ENCODE data around the gene HNRNPDL. TPM values are rescaled to one million over a fixed set of nuclear protein-coding genes. Genes with fewer than 3 reads are reported as not detected.

The HNRNPDL gene
- total RNA-seq, 1 donor from 2014 or later = 185 TPM

GRCh38 chr4:82430964-82431745 lies 893 bp upstream of the HNRNPDL start:
- no peaks in the 10 kb centered on the region for H3K27me3 ChIP-seq (ENCODE audit: control insufficient read depth, insufficient read depth, low read length)
- H3K4me3 ChIP-seq (ENCODE audit: low read depth, low read length) = peak overlapping the region; percentile 100
- DNase-seq (ENCODE audit: low read depth) = no peak
- TF ChIP-seq, protein P1, sequence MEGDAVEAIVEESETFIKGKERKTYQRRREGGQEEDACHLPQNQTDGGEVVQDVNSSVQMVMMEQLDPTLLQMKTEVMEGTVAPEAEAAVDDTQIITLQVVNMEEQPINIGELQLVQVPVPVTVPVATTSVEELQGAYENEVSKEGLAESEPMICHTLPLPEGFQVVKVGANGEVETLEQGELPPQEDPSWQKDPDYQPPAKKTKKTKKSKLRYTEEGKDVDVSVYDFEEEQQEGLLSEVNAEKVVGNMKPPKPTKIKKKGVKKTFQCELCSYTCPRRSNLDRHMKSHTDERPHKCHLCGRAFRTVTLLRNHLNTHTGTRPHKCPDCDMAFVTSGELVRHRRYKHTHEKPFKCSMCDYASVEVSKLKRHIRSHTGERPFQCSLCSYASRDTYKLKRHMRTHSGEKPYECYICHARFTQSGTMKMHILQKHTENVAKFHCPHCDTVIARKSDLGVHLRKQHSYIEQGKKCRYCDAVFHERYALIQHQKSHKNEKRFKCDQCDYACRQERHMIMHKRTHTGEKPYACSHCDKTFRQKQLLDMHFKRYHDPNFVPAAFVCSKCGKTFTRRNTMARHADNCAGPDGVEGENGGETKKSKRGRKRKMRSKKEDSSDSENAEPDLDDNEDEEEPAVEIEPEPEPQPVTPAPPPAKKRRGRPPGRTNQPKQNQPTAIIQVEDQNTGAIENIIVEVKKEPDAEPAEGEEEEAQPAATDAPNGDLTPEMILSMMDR (IDR thresholded peaks at IDR 0.05; ENCODE audit: insufficient read depth, low read length, poor library complexity, severe bottlenecking) = no peak
- H3K36me3 ChIP-seq (ENCODE audit: control insufficient read depth, insufficient read depth, low read length) = peaks cover 4% of the 10 kb centered on the region

- H3K4me3 ChIP-seq (ENCODE audit: low read depth, low read length) = peak overlapping the region; percentile 100
- H3K36me3 ChIP-seq (ENCODE audit: control insufficient read depth, insufficient read depth, low read length) = peaks cover 3% of the 10 kb centered on the region
- TF ChIP-seq, protein P1 (IDR thresholded peaks at IDR 0.05; ENCODE audit: insufficient read depth, low read length, poor library complexity, severe bottlenecking) = no peak
- DNase-seq (ENCODE audit: low read depth) = no peak
- no peaks in the 10 kb centered on the region for H3K27me3 ChIP-seq (ENCODE audit: control insufficient read depth, insufficient read depth, low read length)
These were observed 502 bp downstream of the HNRNPDL start for GRCh38 chr4:82429728-82430192.

DNA sequence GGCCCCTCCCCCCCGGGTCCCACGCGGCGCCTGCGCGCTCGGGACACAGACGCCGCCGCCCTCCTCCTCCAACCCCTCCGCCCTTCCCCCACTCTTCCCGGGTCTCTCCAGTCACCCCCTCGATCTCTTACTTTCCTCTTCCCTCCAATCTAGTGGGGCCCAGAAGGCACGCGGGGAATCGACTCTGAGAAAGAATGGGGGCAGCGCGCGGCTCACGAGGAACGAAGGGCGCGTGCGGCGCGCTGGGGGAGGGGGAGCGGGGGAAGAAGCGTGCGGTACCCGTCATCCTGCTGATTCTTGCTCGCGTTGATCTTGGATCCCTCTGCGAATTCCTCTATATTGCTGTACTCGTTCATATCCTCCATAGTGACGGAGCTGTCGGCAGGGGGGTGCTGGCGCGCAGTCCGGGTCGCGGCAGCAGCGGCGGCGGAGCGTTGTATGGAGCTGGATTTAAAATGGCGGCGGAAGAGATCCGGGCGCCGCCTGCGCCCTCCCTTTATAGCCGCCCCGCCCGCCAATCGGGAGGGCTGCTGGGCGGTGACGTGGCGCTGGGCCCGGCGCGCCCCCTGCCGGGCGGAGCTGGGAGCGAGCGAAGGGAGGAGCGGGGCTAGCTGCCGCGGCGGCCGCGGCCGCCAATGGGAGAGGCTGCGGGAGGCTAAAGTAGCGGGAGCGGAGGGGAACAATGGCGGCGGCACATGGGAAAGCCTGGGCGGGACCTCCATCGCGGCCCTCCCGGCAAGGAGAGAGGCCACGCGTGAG lies 1.1 kb downstream of the HNRNPDL start:
- Histone ChIP-seq H3K4me3 (ENCODE audit: low read depth, low read length) (peak overlapping the region; percentile 100), H3K36me3 (ENCODE audit: control insufficient read depth, insufficient read depth, low read length) (peaks cover 3% of the 10 kb centered on the region), H3K27me3 (ENCODE audit: control insufficient read depth, insufficient read depth, low read length) (no peaks in the 10 kb centered on the region)
- peak; percentile 49 for DNase-seq (ENCODE audit: low read depth)
- TF ChIP-seq, protein P1 (IDR thresholded peaks at IDR 0.05; ENCODE audit: insufficient read depth, low read length, poor library complexity, severe bottlenecking) = peak; percentile 34

GRCh38 chr4:82428526-82428968 lies 1.7 kb downstream of the HNRNPDL start:
- no peak for DNase-seq (ENCODE audit: low read depth)
- peaks cover 3% of the 10 kb centered on the region for H3K36me3 ChIP-seq (ENCODE audit: control insufficient read depth, insufficient read depth, low read length)
- TF ChIP-seq, protein P1 (IDR thresholded peaks at IDR 0.05; ENCODE audit: insufficient read depth, low read length, poor library complexity, severe bottlenecking) = no peak
- H3K4me3 ChIP-seq (ENCODE audit: low read depth, low read length) = peak overlapping the region; percentile 100
- H3K27me3 ChIP-seq (ENCODE audit: control insufficient read depth, insufficient read depth, low read length) = no peaks in the 10 kb centered on the region

- no peak for DNase-seq (ENCODE audit: low read depth)
- TF ChIP-seq, protein P1 (IDR thresholded peaks at IDR 0.05; ENCODE audit: insufficient read depth, low read length, poor library complexity, severe bottlenecking) = no peak
- no peaks in the 10 kb centered on the region for H3K27me3 ChIP-seq (ENCODE audit: control insufficient read depth, insufficient read depth, low read length)
- peaks cover 3% of the 10 kb centered on the region for H3K36me3 ChIP-seq (ENCODE audit: control insufficient read depth, insufficient read depth, low read length)
- H3K4me3 ChIP-seq (ENCODE audit: low read depth, low read length) = no peak overlapping the region
These were observed 4.8 kb downstream of the HNRNPDL start for GRCh38 chr4:82425478-82425877.

All from kidney epithelial cell (primary cell).